GM18873 (cell line): ENCODE data around the gene GAS7.

ENCODE experiments used
- ATAC-seq: cut with Tn5 transposase; IDR thresholded peaks from one replicate; pipeline ENCODE4 v1.9.1; 2021; ENCODE audit warnings: mild to moderate bottlenecking, moderate library complexity, moderate number of reproducible peaks; ENCODE audit not compliant: unreplicated experiment, low FRiP score

The GAS7 gene

GRCh38 chr17:10172778-10173177, 25.6 kb downstream of the GAS7 start:
- ATAC-seq: no peak

GRCh38 chr17:10172241-10172741, 26.1 kb downstream of the GAS7 start:
- no peak for ATAC-seq

GRCh38 chr17:10171581-10171981, 26.8 kb downstream of the GAS7 start:
- ATAC-seq: no peak

GRCh38 chr17:10171122-10171571, 27.3 kb downstream of the GAS7 start:
- no peak for ATAC-seq

- ATAC-seq: no peak
Observed at GRCh38 chr17:10170233-10170632, 28.2 kb downstream of the GAS7 start.

GRCh38 chr17:10169290-10169689, 29.1 kb downstream of the GAS7 start:
- no peak for ATAC-seq

- no peak for ATAC-seq
Observed at GRCh38 chr17:10166176-10166935, 32.0 kb downstream of the GAS7 start.

GRCh38 chr17:10162096-10162495, 36.3 kb downstream of the GAS7 start:
- no peak for ATAC-seq

GRCh38 chr17:10161386-10161785, 37.0 kb downstream of the GAS7 start:
- ATAC-seq: no peak

GRCh38 chr17:10156948-10157607, 41.3 kb downstream of the GAS7 start:
- no peak for ATAC-seq

- no peak for ATAC-seq
Observed at GRCh38 chr17:10156599-10156947, 41.8 kb downstream of the GAS7 start.

- no peak for ATAC-seq
Observed at GRCh38 chr17:10156077-10156435, 42.4 kb downstream of the GAS7 start.

GRCh38 chr17:10155371-10156076, 42.9 kb downstream of the GAS7 start:
- ATAC-seq: no peak

- no peak for ATAC-seq
Observed at GRCh38 chr17:10151667-10152496, 46.5 kb downstream of the GAS7 start.

- ATAC-seq: peak; percentile 53
Observed at GRCh38 chr17:10149573-10150399, 48.6 kb downstream of the GAS7 start.

- ATAC-seq: no peak
Observed at GRCh38 chr17:10147761-10148415, 50.5 kb downstream of the GAS7 start.

- ATAC-seq: no peak
Observed at GRCh38 chr17:10147040-10147439, 51.4 kb downstream of the GAS7 start.

GRCh38 chr17:10144982-10145381, 53.4 kb downstream of the GAS7 start:
- ATAC-seq: no peak

- ATAC-seq: no peak
Observed at GRCh38 chr17:10144456-10144855, 54.0 kb downstream of the GAS7 start.
